ENCODE measurements around the gene CFAP157.

The CFAP157 gene

GRCh38 chr9:127693697-127694096 is 13.1 kb upstream of the CFAP157 start:
- DNase-seq, result no peak

DNA sequence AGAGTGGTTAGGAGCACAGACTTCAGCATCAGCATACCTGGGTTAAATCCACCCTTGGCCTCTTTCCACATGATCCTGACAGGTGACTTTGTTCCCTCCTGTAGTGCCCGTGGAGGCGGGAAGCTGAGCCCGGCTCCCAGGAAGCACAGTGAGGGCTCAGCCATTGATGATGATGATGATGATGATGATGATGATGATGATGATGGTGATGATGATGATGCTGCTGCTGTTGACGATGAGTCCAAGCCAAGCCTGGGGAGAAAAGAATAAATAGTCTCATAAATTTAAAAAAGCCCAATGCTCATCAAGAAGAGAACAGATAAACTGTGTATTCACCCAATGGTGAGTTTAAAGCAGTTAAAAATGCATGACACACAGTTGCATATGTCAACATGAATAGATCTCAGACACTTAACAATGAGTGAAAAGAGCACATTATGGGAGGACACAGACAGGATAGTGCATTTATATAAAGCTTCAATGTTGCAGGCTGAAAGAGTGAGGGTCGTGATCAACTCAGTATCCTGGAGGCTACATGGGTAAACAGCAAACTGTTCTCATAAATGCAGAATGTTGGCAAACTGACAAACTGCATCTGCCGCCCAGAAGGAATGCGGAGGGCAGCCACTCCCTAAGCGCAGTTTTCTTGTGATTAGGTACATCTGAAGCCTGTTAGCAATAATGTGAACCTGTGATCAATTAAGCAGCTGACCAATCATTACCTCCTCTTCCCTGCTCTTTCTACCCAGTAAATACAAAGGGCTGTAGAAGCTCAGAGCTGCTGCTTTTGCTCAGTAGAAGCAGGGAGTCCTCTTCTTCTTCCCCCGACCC is 11.7 kb upstream of the CFAP157 start:
- no peak for DNase-seq

- no peak for DNase-seq
These were observed 9.2 kb upstream of the CFAP157 start for GRCh38 chr9:127697575-127697974.

DNA sequence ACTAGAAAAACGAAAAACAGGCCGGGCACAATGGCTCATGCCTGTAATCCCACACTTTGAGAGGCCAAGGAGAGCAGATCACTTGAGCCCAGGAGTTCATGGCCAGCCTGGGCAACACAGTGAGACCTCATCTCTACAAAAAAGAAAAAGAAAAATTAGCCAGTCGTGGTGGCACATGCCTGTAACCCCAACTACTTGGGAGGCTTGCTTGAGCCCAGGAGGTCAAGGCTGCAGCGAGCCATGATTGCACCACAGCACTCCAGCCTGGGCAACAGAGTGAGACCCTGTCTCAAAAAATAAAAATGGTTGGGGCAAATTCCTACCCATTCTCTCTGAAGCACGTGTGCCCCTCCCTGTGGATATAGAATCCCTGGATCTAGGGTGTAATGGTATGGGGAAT is 8.4 kb upstream of the CFAP157 start:
- no peak for DNase-seq

DNA sequence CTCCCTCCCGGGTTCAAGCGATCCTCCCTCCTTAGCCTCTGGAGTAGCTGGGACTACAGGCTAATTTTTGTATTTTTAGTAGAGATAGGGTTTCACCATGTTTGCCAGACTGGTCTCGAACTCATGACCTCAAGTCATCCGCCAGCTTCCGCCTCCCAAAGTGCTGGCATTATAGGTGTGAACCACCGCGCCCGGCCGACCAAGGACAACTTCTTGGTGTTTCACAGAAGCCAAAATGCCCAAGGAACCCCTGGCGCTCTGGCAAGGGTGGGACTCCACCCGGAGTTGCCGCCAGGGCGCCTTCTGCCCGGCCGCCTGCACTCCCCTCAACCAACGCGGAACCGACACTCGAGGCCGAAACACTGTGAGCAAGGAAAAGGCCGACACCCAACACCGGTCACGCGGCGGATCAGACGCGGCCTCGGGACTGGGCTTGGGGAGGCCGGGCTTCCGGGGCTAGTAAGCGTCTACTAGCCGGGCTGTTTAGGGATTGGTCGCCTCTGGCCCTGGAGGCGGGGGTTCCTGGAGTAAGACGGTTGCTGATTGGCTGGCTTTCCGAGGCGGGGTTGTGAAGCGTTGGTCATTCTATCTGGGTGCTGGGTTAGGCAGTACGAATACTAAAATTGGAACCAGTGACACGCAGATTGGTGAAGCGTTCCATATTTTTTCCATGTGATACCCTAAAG is 7.7 kb upstream of the CFAP157 start:
- DNase-seq, result peak; percentile 55

- no peak for DNase-seq
These were observed 6.6 kb upstream of the CFAP157 start for GRCh38 chr9:127700140-127700539.

GRCh38 chr9:127700594-127701255 is 6.1 kb upstream of the CFAP157 start:
- DNase-seq, result no peak

DNA sequence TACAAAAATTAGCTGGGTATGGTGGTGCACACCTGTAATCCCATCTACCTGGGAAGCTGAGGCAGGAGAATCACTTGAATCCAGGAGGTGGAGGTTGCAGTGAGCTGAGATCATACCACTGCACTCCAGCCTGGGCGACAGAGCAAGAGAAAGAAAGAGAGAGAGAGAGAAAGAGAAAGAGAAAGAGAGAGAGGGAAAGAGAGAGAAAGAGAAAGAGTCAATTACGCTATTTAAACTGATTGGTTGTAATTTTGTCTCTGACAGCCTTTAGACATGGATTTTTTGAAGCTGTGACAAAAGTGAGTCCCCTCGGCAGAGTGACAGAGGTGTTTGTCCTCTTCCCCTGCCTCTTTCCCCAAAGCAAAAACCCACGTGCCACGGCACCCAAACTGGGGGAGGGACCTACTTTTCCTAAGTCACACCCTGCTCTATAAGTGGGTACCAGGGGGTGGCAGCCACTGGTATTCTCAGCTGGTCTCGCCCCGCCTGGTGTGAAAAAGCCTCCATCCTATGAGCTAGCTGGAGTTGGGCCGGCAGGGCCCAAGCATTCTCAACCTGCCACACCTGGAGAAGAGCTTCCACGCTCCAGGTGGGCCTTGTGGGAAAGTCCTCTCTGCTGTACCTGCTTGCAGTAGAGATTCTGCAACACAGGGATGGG is 3.4 kb upstream of the CFAP157 start:
- no peak for DNase-seq

DNA sequence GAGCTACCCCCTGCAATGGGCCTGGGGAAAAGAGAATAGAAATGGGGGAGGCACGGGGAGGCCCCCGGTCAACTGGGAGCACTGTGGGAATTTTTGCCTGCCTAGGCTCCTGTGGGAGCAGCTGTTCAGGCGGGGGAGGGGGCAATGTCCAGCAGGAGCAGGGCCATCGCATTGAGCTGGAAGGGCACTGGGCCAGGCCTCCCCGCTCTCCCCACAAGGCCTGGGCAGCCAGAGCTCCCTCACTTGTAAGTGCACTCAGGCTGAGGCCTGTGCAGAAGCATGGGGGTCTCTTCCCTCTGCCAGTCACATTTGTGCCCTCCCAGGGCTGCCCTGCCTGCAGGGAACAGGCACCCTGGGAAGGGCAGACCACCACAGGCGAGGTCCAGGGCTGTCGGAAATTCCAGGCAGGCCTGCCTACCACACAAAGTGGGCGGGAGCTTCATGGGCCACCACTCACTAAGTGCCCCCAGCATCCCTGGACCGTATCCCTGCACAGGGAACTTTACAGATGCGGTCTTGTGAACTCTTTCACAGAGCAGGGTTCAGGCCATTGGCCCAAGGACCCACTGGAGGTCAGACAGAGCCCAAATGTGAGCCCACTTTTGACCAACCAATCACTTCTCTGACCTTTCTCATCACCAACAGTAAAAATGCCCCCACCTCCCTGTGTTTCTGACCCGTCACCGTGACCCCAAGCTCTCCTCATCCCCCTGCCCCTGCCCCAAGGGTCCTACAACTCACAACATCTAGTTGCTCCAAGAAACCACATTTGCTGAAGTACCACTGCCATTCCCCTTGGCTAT is 1.0 kb upstream of the CFAP157 start:
- DNase-seq, result no peak

- no peak for DNase-seq
These were observed 978 bp downstream of the CFAP157 start for GRCh38 chr9:127707766-127708165.

DNA sequence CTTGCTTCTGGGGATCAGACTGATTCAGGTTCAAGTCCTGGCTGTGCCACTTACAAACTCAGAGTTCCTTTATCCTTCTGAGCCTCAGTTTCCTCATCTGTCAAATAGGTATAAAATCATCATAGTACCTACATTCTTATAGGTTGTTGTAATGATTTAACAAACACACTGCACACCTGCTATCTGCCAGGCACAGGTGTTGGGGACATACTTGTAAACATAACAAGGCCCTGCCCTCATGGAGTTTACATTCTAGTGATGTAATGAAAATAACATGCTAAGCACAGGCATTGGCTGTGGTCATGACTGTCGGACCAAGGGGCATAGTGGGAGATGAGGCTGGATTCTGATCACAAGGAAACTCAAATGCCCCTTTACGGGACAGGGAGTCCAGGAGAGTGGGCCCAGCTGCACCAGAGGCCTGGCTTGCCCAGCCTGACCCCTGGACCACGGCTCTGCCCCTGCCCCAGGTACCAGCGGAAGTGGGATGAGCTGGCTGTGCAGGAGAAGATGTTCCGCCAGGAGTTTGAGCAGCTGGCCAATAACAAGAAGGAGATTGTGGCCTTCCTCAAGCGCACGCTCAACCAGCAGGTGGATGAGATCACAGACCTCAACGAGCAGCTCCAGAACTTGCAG is 2.3 kb downstream of the CFAP157 start:
- no peak for DNase-seq

GRCh38 chr9:127710204-127710783 is 3.5 kb downstream of the CFAP157 start:
- no peak for DNase-seq

DNA sequence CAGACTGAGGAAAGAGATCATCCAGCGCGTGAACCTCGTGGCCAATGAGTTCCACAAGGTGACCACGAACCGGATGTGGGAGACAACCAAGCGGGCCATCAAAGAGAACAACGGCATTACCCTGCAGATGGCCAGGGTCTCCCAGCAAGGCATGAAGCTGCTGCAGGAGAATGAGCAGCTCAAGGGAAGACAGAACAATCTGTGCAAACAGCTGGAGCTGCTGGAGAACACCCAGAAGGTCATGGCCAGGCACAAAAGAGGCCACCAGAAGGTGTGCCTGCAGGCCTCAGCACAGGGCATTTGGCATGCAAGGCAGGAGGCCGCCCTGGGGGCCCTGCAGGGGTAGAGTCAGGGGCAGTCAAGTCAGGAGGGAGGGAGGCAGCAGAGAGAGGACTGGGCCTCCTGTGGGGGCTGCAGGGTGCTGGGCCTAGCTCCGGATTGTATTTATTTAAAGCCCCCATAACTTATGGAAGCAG is 4.5 kb downstream of the CFAP157 start:
- no peak for DNase-seq

DNA sequence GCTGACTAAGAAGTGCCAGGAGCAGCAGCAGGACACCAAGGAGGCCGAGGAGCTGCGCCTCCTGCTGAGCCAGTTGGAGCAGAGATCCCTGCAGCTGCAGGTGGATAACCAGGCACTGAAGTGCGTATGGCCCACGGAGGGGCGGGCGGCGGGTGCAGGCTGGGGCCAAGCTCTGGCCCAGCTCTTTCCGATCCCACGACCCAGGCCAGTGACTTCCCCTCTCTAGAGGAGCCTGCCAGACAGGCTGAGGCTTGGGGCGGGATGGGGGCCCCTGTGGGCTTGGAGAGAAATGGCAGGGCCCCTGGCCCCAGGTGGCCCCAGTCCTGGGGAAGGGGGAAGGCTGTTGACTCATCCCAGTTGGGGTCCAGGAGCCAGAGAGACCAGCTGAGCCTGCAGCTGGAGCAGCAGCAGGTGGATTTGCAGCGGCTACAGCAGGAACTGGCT is 5.1 kb downstream of the CFAP157 start:
- DNase-seq, result no peak

- no peak for DNase-seq
These were observed 5.6 kb downstream of the CFAP157 start for GRCh38 chr9:127712371-127712770.

GRCh38 chr9:127712867-127713266 is 6.1 kb downstream of the CFAP157 start:
- no peak for DNase-seq

DNA sequence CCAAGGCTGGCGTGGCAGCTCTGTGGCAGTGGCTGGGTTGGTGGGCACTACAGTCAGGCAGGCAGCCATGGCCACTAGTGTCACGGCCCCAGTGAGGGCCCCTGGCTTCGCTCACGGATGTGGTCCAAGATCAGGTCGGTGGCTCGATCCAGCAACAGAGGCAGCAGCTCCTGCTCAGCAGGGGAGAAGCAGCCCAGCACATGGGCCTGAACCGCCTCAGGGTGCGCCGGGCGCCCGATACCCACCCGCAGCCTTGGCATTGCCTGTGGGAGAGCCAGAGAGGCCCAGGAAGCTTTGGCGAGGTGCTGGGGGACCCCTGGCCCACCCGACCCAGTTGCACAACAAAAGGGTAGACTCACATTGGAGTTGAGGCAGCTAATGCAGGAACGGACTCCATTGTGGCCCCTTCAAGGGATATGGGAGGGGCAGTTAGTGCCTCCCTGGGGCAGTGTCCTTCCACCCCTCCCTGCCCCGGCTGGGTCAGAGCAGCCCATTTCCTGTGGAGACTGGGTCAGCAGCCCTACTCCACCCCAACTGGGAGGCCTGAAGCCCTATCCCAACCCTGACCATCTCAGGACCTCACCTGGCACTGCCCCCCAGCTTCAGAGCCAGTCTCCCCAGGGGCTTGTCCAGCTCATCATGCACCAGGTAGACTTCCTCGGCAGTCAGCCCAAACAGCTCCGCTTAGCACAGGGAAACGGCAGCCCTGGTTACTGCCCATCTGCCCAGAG is 7.4 kb downstream of the CFAP157 start:
- DNase-seq, result no peak

GRCh38 chr9:127714951-127715469 is 8.2 kb downstream of the CFAP157 start:
- no peak for DNase-seq

DNA sequence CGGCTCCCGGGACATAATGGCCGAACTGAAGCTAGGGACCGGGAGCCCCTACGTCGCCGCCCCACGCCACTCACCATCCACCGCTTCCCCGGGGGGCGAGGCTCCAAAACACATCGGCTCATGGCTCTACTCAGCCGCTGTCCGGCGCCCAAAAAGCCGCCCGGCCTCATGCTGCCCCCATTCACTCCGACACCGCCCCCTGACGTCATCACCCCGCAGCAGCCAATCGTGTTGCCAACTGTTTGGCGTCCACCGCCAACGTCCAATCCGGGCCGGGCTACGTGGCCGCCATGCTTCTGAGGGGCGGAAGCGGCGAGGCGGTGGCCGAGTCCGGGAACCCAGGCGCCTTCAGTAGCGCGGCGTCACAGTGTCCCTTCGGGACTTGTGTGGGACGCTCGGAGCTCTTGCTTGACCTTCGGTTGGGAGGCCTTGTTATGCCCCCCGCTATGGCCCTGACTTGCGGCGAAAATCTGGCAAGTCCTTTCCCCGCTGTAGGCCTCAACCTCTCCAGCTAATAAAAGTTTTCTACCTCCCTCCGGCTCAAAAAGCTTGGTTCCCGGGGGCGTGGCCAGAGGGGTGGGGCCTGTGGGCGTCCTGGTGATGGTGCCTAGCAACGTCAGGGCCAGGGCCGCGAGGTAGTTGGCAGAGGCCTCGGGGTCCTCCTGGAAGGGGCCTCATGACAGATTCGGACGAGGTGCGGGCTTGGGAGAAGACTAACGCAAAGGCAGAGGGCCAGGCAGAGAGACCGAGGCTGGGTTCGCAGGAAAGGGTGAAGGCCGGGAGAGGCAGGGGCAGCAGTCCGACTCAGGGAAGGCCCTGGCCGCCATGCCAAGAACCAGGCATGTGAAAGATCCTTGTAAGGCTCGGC is 8.9 kb downstream of the CFAP157 start, which contains the start of the genes PTRH1 and TTC16:
Gene PTRH1 (minus strand): TSS at position 194 of the 868 bp plus-strand sequence. CDS start 24 bp downstream, at position 170.
Gene TTC16 (plus strand): TSS at position 610 of the 868 bp plus-strand sequence. CDS start 67 bp downstream, at position 677.
- DNase-seq, result peak; percentile 87

Data from NCI-H748 treated with DMSO at 0.1 percent for 48 hours (cell line).